HG03135 (cell line): ENCODE data around the gene TWIST2.

ENCODE experiments used
- ATAC-seq: cut with Tn5 transposase; IDR thresholded peaks from one replicate; pipeline ENCODE4 v1.9.1; 2021; ENCODE audit warnings: mild to moderate bottlenecking, moderate library complexity; ENCODE audit not compliant: unreplicated experiment

TWIST2 gene

DNA sequence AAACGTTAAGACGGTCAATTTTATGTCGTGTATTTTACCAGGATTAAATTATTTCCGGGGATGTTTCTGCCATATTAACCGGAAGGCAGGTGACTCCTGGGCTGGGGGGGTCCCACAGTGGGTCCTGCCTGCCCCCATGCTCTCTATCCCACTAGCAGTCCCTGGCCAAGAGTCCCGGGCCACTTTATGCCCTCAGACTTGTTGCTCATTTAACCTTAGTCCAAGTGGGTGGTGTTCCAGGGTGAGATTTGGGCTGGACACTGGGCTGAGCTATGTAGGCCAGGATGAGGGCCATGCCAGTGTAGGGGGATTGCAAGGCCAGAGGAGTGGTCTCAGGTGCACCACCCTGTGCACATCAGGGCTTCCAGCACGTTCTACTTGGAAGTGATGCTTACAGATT, 24.1 kb downstream of the TWIST2 start:
- ATAC-seq, result no peak

DNA sequence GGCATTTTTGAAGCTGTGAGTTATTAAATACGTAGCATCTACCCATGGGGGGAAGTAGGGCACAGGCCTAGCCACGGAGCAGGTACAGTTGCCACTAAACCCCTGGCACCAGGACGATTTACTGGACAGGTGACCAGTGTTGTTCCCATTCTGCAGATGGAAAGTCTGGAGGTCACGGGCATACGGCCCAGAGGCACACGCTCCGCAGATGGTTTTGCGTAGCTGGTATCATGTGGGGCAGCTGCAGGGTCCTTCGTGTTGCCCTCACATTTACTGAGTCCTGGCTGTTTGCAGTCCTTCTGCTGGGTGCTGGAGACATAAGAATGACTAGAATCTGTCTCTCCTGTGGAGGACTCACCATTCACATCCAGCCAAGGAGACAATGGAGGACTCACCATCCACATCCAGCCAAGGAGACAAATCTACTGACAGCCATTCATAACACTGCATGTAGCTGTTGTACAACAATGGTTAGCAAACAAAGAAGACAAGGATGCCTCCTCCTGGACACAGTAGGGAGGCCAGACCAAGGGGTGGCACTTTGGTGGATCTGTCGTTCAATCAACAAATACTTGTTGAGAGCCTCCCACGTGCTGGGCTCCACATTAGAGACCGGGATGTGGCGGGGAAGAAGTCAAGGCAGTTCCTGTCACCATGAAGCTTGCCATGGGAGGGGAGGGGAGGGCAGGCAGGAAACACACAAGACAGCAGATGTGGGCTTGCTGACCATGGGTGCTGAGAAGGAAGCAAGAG, 24.9 kb downstream of the TWIST2 start:
- no peak for ATAC-seq

DNA sequence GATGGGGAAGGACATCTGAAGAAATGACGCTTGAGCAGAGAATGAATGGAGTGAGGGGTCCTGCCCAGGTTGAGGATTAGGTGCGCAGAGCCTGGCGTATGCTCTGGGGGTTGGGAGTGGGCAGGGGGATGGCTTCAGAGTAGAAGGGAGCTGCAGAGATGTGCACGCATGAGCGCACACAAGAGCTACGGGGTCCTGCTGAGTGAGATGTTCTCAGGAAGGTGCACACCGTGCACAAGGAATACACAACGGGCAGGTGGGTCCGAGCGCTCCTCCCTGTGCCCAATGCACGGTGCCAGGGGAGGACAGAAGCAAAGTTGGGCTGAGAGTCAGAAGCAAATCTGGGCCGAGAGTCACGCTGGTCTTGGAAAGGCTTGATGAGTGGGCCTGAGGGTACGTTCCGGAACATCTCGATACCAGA, 25.5 kb downstream of the TWIST2 start:
- no peak for ATAC-seq

DNA sequence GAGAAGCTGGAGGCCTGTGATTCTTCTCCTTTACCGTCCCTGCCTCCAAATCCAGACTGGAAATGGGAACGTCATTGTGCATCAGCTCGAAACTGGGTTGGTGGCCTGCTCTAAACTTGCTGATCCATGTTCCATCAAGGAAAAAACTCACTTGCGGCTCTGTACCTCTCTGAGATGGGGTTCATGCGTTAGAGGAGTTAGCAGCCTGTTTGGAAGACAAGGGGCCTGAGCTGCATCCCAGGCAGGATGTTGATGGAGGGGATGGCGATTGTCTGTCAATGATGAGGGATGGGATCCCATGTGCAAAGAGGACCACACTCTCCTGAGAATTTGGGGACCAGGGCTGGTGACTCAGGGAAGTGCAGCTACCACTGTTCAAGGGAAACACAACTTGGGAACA, 26.0 kb downstream of the TWIST2 start:
- ATAC-seq, result no peak

DNA sequence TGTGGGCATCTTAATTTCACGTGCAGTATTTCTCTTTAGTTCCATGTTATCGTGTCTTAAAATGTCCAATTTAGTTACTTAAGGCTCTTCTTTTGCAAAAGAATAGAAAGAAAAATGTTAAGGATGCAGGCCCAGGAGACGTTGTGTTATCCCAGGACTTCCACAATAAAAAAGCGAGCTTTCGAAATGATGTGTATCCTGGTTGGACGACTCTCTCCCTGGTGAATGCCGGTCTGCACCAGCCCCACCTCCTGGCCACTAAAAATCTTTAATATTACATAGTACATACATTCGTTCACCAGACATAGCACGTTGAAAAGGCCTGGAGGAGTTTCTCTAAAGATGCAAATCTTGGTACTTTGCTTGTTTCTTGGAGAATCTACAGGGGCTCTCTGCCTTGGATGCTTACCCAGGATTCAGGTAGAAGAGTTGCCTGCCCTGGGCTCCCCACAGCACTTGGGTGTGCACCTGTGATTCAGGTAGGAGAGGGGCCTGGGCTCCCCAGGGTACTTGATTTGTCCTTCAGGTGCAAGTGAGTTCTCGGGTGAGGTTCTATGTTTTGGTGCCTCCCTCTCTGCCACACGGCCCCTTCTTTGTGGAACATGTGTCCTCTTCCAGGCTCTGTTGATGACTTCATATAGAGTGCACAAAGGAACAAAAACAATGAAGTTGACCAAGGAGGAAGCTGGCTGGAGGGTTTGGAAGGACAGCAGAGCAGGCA, 26.6 kb downstream of the TWIST2 start:
- no peak for ATAC-seq

DNA sequence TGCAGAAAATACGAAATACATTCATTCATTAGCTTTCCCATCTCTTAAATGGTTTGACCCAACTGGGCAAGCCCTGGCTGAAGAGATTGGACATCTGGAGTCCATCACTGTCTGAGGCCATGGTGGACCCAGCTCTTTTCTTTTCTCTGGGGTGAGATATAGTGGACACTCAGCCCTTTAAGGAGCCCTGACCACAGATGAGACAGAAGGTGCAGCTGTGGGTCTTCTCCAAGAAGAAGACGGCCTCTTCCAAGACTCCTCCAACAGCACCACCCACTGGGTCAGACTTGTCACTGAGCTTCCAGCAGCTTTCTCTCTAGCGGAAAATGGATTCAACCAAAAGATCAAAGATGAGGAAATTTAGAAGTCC, 27.2 kb downstream of the TWIST2 start:
- ATAC-seq, result no peak

DNA sequence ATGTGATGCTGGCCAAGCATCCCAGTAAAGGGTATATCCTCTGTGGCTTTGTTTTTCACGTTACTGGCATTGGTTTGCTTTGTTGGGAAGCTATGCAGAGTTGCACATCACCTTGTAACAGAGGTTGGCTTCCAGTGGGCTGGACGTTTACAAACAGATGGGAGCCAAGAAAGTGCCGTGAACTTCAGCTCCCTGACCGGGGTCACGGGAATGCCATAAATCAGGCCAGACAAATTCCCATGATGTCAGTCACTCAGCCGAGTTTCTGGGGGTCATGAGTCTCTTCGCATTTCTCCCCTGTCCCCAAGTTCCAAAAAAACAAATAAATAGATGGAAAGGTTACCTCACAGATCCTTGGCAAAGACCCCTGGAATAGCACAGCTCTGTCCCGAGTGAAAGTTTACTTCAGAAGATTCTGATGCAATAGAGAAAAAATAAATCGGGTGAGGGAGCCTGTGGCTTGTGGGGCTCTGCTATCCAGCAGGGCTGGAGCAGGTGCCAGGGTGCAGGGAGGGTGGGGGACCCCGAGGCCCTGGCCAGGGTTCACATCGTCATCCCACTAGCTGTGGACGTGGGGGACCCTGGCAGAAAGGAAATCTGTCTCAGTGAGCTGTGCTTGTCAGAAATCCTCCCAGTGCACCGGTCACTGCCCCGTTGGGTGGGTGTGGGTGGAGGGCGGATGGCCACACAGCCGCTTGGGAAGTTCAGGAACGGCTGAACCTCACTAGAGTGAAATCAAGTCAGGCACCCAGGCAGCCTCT, 27.8 kb downstream of the TWIST2 start:
- no peak for ATAC-seq

DNA sequence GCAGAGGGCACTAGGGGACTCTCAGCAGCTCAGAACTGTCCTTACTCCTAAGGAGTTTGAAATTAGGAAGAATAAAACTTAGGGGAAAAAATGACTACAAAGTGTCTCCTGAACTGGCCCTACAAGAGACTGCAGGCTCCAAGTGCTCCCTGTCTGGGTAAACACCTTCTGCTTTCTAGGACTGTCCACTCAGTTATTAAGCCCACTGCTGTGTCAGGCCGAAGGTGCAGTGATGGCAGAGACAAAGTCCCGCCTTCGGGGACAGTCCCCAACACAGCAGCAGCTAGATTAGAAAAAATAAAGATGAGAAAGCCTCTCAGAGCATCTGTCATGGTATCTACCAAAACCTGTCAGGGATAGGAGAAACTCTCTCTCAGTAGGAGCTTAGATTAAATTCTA, 28.3 kb downstream of the TWIST2 start:
- ATAC-seq, result no peak

DNA sequence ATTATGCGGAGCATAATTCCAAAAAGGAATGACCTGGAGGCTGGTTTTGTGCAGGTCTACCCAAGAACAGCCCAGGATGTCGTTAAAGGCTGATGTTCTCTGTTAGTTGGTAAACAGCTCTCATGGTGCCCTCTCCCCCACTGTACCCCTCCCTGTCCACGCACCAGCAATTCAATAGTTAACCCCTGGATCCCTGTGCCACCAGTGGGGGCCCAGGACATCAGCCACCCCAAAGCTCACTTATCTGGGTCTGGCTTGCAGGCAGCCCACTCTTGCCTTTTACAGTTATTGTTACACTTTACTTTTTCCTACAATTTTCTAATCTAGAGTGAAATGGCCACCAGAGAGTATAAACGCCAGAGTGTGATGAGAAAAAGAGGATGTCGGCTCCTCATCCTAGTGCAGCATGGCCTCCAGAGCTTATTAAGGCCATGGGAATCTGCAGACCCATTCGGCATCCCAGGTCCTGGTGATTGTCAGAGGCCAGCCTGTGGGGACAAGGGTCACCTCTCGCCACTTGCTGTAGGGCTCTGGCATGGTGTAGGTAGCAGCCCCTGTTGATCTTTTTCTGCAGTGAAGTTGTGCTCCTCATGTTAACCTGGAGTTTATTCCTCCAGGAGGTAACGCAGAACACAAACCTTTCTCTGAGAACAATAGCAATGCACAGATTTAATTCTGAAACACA, 30.3 kb downstream of the TWIST2 start:
- ATAC-seq, result no peak

DNA sequence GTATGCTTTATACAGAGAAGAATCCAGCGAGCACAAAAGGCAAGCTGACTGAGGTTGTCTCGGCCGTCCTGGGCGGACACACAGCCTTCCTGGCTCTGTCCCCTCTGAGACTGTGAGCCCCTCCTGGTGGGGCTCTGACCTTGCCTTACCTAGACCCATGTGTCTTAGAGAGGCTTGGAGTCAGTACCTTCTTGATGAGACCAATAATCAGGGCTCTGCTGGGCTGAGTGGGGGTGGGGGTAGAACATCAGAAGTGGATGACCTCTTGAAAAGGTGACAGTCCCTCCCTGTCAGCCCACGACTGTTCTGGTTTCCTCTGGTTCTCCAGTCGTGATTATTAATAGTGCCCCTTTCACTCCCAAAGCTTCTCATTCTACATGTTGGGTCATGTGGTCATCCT, 31.2 kb downstream of the TWIST2 start:
- ATAC-seq, result no peak

DNA sequence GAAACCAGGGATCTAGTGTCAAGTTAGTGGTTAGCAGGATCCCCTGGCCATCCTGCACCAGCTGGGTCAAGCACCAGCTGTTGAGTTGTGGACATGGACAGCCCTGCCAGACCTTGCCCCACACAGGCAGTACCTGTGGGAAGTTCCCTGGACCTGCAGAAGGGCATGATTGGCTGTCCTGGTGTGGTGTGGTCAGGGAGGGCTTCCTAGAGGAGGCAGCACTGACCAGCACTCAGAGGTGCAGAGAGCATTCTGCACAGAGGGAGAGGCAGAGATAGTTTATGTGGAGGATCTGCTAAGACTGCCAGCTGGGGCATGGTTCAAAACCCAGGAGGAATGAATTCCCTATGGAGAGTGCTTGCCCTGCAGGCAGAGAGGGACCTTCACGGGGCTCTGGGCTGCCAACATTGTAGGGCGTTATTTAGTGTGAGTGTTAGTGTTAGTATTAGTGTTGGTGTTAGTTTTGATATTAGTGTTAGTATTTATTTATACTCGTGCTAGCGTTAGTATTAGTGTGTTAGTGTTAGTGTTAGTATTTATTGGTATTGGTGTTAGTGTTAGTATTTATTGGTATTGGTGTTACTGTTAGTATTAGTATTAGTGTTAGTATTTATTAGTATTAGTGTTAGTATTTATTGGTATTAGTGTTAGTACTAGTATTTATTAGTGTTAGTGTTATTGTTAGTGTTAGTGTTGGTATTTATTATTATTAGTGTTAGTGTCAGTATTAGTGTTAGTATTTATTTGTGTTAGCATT, 31.9 kb downstream of the TWIST2 start:
- no peak for ATAC-seq

DNA sequence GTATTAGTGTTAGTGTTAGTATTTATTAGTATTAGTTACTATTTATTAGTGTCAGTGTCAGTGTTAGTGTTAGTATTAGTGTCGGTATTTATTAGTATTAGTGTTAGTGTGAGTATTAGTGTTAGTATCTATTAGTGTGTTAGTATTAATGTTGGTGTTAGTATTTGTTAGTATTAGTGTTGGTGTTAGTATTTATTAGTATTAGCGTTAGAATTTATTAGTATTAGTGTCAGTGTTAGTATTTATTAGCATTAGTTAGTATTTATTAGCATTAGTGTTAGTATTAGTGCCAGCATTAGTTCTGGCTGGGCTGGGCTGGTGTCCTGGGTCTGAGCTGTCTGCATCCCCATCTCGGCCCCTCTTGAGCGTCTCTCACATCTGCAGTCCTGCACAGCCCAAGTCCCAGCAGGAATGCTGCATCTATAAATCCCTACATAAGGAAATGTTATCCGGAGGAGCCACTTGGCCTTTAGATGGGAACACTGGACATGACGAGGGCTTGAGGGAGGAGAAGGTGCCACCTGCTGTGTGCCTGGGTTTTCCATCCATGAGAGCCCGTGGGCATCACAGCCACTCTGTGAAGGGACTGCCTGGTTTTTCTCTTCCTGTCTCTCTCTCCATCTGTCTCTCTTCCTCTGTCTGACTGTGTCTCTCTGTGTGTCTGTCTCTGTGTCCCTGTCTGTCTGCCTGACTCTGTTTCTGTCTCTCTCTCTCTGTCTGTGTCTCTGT, 33.6 kb downstream of the TWIST2 start:
- ATAC-seq, result no peak

DNA sequence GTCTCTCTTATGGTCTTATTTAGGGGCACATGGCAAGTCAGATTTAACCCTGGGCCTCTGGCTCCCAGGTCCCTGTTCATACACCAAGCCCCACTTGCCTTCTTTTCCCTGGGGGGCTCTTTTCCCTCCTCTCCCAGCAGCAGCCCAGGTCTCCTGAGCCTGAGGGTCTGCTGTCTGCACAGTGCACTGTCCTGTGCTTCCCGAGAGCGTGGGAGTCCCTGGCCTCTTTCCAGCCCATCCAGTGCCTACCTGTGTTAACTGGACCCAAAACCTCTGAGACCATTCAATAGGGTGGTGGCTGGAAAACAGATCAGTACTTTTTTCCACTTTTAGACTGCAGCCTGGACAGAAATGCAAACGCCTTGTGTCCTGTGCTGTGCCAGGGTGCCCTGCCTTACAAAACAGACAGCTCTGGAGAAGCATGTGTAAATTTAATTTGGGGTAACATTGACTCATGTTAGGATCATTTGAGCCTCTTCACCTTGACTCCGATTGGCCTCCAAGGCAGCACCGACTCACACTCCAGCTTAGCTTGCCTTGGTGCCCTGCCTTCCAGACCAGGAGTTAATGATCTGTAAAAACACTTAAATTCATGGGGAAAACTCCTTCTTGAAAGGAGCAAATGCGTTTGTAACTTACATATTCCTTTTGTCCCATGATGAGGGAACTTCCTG, 34.3 kb downstream of the TWIST2 start:
- ATAC-seq, result no peak

DNA sequence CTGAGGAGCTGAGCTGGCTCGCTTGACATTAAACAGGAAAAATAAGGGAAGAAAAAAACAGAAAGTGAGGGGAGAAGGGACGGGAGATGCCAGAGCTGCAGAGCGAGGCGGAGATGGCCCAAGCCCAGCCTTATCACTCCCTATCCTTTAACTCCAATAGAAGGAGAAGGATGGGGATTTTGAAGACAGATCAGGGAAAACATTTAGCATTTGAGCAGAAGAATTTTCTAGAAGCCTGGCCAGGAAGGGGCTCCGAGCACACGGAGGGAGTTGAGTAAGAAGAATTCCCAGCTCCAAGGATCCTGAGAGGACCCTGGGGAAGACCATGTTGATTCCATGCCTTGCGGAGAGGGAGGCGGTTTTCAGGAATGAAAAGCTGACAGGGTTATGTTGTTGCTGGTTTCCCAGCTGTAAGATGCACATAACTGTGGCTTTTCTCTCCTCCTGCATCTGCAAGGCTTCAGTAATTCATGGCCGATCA, 35.6 kb downstream of the TWIST2 start:
- ATAC-seq, result no peak

DNA sequence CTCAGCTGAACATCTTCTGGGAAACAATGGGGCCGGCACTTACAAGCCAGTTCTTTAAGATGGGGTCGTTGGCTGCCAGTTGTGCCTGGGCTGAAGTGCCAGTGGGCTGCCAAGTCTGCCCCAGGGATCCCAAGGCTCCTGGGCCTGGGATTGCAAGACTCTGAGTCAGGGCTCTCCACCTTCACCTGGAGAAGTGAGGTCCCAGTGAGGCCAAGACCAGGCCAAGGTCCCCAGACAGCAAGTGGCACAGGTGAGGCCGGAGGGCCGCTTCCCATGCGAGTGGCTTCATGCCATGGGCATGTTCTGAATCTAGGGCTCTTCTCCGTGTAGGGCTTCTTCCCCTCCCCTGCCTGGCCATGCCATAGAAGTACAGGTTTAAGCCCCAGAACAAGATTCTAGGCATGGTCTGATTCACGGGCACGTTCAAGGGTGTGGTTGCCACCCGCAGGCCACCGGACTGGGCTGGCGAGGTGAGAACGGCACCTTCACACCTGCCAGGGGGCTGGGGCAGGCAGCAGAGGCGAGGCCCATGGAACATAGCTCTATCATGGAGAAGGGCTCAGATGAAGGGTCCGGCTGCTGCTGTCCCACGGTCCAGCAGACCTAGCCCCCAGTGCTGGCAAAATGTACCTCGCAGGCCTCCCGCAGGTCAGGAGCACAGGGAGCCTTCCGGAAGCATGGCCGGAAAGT, 36.4 kb downstream of the TWIST2 start:
- no peak for ATAC-seq

DNA sequence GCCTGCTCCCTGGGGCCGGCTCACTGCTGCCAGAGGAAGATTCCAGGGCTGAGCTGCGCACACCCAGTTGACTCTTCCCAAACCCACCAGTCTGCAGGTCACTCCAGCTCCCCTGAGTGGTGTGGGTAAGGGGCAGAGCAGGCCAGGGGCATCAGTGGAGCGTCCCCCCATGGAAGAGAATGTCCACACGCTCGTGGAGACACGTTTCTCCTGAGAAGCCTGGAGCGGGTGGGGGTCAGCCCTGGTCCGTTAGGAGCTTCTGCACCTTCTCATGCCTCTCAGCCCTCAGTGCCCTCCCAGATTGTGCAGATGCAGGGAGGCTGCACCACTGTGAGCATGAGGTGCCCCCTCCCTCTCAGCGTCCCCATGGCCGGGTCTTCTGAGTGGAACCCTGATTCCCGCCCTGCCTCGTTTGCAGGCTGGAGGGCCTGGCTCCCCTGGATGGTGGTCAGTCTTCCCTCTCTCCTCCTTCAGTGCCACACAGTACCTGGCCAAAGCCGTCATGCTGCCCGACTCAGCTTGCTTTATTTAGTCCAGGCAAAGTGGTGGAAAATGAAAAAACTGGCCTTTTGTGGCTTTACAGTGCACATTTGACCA, 37.0 kb downstream of the TWIST2 start:
- ATAC-seq, result no peak

DNA sequence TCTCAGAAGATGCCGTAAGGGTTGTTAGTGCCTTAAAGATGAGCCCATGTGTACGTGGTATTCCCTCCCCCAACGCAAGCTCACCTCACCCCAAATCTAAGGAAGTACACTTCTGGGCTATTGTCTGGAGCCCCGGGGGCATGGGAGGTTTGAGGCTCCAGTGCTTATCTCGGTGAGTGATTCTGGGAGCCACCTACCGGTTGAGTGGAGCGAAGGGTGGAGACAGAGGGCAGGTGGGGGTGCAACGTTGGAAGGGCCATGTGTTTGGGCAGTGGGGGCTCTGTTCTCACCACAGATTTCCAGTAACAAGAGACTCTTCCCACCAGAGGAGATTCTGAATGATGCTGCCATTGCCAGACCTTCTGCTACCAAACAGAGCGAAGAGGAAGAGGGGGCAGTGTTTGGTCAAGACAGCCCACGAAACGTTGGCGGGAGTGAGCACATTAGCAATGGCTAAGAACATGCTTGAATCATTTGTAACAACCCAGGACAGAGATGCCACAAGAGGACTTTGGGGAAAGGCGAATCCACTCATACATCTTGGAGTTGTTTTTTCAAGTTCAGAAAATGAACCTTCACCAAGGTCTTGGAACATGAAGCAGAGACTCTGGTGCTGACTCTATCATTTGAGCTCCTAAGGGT, 38.7 kb downstream of the TWIST2 start:
- ATAC-seq, result no peak

DNA sequence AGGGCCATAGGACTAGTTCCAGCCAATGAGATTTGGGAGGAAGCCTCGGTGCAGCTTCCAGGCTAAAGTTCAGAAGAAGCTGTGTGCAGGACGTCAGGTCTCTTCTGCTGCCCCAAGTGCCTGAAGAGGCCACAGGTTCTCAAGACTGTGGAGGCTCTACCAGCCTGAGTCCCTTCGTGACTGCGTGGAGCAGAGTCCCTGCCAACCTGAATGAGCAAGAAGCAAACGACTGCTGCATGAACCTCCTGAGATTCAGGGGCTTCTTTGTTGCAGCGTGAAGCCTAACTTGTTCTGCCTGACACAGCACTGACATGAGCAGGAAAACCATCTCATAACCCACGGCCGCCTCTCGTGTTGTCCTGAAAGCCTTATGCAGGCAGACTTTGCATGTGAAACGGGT, 39.7 kb downstream of the TWIST2 start:
- no peak for ATAC-seq
